ENCODE measurements around the gene TP53INP2.
"Not testable (repeated sequence)": the region's sequence is repeated elsewhere in the genome, so short reads cannot be mapped to it uniquely, and the experiment has no call there.

The TP53INP2 gene

DNA sequence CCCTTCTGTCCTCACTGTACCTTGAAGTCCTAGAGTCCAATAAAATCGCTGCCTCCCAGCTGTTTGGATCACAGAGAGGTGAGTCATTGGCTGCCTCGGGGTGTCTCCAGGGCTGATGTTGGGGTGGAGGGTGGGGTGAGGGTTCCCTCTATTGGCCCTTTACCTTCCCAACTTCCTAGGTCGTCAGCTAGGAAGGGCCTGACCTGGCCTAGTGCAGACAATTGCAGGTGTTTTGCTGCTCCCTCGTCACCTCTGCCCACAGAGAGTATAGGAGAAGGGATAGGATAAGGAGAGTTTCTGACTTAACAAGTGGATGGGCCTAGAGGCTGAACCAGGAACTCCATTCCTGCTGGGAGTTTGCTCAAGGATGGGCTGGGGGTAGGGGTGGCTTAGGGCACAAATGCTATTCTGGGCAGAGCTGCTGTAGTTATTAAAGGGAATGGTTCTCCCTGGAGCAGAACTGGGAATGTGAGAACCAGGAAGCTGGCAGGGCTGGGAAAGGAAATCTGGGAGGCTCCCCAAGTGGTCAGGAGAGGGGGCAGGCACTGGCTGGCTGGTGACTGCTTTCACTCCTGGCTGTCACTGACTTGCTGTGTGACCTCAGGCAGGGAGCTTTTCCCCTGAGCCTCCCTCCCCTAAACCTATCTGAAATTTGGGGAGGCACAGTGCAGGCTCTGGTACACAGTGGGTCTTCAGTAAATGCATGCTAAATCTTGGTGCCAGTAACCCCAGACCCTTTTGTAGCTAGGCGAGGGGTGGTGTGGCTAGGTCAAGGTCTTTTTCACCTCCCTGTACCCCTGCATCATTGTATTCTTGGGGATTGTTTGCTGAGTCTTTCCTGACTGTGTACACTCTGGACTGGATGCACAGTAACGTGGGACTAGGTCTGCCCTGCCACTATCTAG, 1.5 kb downstream of the TP53INP2 start:
- DNase-seq (ENCODE audit: low spot score) = no peak

DNA sequence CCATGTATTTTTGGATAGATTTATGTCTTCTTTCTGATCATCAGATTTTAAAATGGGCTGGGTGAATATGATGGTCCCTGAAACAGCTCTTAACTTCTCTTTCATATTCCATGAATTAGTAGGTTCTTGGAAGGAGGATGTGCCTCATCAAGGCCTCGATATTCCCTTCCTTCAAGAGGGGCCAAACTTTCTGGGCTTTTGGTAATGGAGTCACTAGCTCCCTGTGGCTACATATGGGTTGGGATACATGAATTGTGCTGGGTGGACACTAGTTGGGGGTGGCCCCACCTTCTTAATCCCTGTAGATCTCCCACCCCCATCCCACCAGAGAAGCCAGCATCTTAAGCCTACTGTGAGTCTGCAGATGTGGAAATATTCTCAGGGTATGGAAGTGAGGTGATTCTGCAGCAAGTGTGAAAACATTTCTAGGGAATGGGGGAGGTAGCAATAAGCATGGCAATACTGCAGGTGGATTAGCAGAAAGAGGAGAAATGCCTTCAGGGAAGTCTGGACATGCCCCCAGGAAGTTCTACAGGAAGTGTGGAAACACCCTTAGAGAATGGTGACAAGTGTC, 2.2 kb downstream of the TP53INP2 start:
- no peak for DNase-seq (ENCODE audit: low spot score)

DNA sequence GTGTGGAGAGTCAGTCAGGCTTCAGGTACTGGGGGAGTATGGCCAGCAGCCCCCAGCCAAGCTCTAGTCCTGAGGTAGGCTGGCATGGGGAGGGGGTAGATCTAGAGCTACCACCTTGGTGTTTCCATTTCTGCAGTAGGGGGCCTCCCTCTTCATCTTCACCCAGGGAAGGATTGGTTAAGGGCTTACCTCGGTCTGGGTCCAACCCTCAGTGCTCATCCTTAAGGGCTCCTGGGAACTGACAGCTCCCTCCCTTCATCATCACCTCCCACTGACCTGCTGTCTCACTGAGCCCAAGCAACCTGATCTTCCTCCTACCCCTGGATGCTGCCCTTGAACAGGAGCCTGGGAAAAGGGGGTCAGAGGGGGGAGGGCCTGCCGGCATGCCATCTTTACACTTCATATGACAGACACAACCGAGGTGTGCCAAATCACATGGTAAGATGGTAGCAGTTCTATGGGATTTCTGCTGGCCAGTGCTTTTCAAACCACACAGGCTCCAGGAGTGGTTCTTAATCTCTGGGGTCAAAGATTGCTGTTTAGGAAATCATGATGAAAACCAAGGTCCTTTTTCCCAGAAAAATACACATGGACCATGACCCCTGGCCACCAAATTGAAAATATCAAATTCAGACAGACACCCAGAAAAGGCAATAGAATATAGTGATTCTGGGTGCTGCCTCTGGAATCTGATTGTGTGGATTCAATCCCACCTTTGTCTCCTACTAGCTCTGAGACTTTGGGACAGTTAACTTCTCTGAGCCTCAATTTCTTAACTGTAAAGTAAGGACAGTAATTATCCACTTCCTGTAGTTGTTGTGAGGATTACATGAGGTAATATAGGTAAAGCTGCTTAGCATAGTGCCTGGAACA, 3.0 kb downstream of the TP53INP2 start:
- DNase-seq (ENCODE audit: low spot score) = no peak

DNA sequence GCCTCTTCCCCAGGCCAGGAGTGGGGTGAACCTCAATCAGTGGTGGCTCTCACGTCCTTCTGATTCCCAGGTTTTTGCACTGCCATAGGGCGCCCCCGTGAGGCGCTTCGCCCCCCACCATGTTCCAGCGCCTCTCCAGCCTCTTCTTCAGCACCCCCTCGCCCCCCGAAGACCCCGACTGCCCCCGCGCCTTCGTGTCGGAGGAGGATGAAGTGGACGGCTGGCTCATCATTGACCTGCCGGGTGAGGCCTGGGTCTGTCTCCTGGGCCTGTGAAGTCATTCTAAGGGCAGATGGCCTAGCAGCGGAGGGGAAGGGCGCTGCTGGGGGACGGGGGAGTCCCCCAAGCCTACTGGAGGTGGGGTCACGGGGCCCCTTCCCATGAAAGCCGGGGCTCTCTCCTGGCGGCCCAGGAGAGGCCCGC, 4.5 kb downstream of the TP53INP2 start:
- DNase-seq (ENCODE audit: low spot score) = peak; percentile 53

DNA sequence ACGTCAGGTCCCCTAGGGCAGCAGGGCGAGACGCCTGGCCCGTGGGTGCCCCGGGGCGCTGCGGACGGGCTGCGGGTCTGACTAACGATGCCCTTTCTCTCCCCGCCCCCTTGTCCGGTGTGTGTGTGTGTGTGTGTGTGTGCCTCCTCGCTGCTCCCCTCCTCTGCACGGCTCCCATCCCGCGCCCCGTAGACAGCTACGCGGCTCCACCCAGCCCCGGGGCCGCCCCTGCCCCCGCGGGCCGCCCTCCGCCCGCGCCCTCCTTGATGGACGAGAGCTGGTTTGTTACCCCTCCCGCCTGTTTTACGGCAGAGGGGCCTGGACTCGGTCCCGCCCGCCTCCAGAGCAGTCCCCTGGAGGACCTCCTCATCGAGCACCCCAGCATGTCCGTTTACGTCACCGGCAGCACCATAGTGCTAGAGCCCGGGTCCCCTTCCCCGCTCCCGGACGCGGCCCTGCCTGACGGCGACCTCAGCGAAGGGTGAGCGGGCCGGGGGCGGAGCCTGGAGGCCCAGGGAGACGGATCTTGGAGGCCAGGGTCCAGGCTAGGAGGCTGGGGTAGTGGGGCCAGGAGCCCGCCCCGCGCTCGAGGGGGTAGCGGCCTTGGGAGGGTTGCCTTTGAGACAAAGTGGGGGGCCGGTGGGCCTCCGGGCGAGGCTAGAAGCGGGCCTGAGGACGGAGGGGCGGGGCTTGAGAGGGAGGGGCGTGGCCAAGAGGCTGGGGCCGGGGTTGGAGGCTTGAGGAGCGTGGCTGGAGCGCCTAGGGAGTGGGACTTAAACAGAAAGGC, 5.1 kb downstream of the TP53INP2 start:
- DNase-seq (ENCODE audit: low spot score) = peak; percentile 72

DNA sequence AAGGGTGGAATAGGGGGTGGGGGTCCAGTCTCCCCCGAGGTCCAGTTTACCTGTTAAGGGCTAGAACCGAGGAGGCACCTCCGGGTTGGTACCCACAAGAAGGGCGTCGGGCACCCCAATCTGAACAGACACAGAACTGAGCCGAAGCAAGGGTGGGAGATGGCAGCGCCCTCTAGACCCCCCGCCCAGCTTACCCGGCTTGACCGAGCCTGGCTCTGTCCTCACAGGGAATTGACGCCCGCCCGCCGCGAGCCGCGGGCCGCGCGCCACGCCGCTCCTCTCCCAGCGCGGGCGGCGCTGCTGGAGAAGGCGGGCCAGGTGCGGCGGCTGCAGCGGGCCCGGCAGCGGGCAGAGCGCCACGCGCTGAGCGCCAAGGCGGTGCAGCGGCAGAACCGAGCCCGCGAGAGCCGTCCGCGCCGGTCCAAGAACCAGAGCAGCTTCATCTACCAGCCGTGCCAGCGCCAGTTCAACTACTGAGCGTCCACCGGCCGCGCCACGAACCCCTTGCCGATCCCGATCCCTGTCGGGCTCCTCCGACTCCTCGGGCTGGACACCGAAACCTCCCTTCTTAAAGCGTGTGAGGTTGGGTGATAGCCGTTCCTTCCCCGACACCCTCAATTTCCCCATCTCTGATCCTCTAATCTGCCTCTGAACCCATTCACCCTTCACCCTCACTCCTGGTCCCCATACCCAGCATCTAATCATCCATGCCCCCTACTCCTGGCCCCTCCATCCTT, 5.9 kb downstream of the TP53INP2 start:
- DNase-seq (ENCODE audit: low spot score) = peak; percentile 28

DNA sequence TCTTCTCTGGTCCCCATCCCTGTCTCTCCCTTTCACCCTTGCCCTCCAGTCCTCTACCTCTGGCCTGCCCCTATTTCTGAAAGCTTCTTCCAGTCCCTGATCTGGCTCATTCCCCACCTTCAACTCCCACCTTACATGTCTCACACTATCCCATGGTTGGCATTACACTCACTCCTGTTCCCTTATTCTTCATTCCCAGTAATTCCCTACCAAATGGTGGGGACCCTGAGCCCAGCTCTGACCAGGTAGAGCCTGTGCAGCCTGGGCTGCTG, 6.4 kb downstream of the TP53INP2 start:
- no peak for DNase-seq (ENCODE audit: low spot score)

DNA sequence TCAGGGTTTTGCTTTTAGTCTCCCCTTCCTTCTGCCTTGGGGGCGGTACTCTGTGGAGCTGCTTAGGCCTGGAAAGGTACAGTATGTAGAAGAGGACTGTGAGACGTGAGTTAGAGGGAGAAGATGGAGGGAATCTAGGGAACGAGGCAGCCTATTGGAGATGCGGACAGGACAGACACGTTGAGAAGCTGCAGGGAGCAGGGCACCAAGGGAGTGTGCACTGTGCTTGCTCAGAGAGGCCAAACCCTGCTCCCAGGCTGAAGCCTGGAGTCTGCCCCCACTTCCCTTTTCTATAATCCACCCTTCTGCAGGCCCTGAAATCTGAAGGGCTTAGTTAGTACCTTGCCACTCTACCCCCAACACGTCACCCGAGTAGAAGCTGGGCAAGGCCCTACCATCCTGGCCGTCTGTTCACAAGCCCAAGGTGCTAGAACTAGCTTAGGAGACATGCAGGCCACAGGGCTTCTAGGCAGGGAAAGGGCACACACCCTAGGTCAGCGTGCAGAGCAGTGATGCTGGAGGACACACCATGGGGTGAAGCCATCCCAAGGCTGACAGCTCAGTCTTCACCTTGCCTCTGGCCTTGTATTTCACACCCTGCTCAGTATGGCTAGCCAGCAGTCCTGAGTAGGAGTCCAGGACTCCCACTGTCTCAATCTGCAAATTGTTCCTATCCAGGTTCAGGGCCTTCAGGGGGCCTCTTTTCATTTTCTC, 6.9 kb downstream of the TP53INP2 start:
- no peak for DNase-seq (ENCODE audit: low spot score)

DNA sequence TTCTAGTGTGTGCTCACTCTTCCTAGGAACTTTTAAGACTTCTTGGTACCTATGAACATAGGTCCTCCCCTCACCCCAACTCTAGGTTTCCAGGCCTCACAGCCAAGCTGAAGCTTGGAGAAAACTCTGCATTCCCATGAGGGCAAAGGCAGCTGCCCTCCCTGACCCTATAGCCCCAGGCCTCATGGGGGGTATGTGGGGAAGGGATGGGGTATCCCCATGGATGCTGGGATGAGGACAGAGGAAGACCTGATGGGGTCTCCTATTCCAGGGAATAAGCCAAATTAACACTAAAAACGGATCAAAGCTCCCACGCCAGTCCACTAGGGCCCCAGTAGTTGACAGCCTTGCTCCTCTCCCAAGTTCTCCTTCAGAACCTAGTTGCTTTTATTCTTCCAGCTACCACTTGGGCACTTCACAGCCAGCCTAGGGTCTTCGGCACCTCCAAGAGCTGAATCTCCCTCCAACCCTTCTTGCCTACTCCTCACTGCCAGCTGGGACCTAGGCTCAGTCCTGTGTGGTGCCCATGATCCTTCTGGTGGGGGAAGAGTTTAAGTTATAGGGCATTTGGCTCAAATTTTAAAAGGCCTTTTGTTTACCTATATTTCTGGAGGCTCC, 7.8 kb downstream of the TP53INP2 start:
- DNase-seq (ENCODE audit: low spot score) = no peak

DNA sequence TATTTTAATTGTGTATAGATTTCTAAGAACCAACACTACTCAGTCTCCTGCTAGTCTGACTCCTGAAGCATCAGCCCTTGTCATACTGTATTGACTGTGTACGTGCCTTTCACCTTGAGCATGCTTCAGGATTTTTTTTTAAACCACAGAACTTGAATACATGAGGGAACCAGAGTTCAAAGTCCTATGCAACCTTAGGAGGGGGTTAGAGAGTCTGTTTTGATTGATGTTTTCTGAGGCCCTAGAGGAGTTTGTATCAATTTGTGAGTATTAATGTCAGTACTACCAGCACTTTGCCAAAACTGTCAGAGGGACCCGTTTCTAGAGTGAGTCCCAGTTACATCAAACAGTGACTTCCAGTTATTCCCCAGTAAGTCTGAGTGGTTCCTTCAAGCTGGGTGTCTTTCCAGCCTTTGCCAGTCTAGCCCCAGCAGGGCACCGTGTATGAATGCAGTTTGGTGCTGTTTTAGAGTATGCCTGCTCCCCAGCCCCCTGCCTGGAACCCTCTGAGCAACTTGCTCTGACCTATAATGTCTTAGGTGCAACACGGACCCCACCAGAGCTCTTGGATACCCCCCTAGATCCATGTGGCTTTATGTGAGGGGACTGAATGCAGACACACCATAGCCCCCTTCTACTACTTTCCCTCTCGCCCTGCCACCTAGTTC, 8.5 kb downstream of the TP53INP2 start:
- DNase-seq (ENCODE audit: low spot score) = no peak

DNA sequence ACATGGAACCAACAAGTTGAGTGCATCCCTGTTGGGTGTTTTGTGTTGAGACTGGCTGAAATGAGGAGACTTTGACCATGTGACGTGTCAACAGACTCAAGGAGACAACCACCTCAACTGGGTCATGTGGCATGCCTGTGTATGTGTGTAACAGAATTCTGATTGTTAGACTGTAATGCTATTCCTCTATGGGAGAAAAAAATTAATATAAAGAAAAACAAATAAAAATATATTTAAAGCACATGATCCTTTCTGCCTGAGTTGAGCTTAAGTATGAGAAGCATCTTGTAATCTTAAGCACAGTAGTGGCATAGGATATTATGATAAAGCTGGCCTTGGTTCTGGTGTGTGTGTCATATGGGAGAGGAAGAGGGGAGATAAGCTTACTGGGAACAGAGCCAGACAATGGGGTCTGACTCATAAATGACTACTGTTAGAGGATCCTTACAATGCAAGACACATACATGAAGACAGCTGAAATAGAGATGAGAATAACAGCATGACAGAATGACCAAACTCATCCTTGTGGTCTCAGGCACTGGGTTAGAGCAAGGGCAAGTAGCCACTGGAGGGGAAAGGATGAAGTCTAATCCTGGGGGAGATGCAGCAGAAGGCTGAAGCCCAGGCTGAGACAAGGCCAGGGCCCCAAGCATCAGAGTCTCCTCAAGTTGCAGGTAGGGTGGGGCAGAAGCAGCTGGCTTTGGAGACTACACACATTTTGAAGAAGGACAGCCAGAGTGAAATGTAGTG, 9.2 kb downstream of the TP53INP2 start:
- DNase-seq (ENCODE audit: low spot score) = peak; percentile 29

DNA sequence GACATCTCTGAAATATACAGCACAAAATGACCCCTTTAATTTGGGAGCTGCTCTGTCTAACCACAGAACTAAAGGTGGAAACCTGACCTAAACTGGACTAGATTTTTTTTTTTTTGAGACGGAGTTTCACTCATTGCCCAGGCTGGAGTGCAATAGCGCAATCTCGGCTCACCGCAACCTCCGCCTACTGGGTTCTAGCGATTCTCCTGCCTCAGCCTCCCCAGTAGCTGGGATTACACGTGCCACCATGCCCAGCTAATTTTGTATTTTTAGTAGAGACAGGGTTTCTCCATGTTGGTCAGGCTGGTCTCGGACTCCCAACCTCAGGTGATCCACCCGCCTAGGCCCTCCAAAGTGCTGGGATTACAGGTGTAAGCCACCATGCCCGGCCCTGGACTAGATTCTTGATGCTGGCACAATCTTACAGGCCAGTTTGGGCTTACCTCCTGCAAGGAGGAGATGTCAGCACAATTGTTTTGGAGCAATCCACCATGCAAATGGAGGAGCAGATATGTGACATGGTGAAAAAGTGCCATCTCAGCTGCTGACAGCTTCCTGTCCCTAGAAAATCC, 9.9 kb downstream of the TP53INP2 start:
- DNase-seq (ENCODE audit: low spot score) = not testable (repeated sequence)

DNA sequence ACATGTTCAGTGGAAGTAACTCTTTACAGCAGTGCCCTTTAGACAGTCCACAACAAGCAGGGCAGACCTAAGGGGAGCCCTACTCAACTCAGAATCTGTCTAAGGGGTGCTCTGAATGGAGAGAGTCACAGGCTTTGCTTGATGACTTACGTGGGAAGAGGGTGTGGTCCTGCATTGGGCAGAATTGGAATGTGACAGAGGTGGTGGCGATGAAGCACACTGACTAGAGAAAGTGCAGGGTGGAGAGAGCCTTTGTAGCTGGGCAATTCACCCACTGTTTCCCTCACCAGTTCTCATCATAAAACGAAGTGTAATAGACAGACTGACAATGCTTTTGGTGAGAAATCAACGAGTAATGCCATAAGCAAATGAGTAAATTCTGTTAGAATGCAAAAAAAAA, 11.2 kb downstream of the TP53INP2 start:
- no peak for DNase-seq (ENCODE audit: low spot score)

DNA sequence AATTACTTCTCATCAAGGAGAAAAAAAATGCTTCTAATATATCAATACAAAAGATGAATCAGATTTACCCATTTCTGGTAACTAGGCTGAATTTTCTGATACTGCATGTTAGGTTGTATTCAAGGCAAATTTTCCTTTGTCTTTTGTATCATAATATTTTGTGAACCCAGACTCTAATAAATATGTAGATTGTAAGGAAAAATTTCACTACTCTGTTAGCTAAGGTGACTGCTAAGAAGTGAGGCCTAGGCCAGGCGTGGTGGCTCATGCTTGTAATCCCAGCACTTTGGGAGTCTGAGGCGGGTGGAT, 12.7 kb downstream of the TP53INP2 start:
- no peak for DNase-seq (ENCODE audit: low spot score)

DNA sequence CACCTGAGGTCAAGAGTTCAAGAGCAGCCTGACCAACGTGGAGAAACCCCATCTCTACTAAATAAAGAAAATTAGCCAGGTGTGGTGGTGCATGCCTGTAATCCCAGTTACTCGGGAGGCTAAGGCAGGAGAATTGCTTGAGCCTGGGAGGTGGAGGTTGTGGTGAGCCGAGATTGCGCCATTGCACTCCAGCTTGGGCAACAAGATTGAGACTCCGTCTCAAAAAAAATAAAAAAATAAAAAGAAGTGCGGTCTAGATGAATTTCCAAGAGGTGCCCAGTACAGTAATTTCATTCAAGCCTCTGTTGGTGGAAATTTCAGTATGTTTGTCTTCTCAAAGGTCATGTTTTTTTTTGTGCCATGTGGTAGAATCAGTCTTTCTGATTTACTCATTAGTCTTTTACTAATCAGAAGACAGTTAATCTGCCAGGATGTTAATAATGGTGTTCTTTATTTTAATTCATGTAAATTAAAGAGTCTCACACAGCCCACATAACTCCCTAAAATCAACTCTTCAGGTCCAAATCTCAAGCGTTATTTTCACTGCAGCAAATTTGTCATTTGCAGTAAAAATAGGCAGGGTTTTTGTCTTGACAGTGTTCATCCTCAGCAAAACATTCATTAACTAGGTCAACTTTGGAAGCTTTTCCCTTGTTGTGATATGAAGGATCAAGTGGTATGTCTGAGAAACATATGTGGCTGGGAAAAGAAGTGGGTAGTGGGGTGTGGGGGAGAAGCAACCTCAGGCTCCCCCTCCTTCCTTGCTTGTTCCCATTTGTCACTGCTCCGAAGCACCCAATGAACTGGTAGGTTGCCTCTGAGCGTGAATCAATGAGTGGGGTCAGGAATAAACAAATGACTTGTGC, 13.3 kb downstream of the TP53INP2 start:
- no peak for DNase-seq (ENCODE audit: low spot score)

DNA sequence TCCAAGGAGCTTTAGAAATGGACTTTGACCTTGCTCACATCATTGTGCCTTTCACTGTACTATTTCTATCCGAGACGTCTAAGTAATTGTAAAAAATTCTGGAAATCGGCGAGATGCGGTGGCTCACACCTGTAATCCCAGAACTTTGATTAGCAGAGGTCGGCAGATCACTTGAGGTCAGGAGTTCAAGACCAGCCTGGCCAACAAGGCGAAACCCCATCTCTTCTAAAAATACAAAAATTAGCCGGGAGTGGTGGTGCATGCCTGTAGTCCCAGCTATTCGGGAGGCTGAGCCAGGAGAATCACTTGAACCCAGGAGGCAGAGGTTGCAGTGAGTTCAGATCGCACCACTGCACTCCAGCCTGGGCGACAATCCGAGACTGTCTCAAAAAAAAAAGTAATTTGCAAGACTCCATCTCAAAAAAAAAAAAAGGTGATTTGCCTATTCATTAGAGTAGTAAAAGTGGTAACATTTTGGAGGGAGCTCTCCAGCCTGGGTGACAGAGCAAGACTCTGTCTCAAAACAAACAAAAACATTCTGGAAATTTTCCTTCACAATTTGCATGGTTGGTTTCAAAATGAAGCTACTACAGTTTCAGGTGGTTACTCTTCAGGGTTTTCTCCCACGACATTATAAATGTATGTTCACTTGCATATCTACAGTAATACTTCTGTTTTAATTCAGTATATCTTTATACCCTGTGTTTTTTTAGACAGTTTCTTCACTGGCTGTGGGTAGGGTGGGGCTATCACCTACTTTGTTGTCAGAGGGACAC, 15.3 kb downstream of the TP53INP2 start:
- peak; percentile 78 for DNase-seq (ENCODE audit: low spot score)

DNA sequence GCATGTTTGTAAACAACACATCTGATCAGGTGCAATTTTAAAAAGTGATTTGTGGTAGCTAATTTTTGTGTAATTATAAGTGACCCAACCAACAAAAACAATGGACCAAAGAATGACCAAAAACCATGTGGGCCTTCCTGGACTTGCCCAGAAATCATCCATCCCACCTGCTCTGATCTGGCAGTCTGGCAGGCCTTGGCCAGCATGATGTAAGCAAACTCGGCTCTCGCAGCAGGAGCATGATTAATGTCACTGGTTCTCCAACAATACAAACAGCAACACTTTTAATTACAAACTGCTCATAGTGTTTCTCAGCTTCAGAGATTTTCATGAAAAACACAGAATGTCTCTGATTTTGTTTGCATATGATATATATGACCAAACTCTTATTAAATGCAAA, 16.1 kb downstream of the TP53INP2 start:
- no peak for DNase-seq (ENCODE audit: low spot score)
